Endometrial microvascular endothelial cells (primary cell): ENCODE measurements around the gene B3GNT2. TPM values are rescaled to one million over a fixed set of nuclear protein-coding genes. Genes with fewer than 3 reads are reported as not detected.
"Not testable (repeated sequence)": the region's sequence is repeated elsewhere in the genome, so short reads cannot be mapped to it uniquely, and the experiment has no call there.

ENCODE experiments used
- in situ Hi-C: cut with HindIII; loops from 2 replicates; pipeline ENCODE4 v1.10.0; 2017; ENCODE audit warnings: low sequenced_read_pairs, low pct_unique_long_range_greater_than_20kb; ENCODE audit errors: inconsistent ontology term
- total RNA-seq: library from RNA; depleted of rRNA; stranded (reverse); fragments of >200 nt; gene quantifications from one replicate; pipeline ENCODE4 v1.2.3, GENCODE V29; 2015; ENCODE audit errors: inconsistent ontology term

The B3GNT2 gene
- total RNA-seq, 1 donor from 2014 or later: 33.0 TPM

DNA sequence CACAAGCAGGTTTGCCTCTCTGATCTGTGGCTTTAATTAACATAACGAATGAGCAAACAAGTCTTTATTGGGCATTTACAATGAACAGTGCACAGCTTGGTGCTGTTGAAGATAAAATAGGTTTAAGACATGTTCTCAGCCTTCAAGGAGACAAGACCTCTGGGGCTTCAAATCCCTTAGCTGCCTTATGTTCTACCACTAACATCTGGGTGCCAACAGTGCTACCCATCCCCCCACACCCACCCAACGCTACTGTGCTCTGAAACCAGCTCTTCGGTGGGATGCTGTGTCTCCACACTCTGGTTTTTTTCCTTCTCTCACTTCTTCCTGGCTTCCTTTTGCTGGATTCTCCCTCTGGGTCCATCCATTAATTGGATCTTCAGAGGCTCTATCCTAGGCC, 14.1 kb upstream of the B3GNT2 start:
- in situ Hi-C loops: no loop called here

GRCh38 chr2:62184512-62185230, 11.2 kb upstream of the B3GNT2 start:
- in situ Hi-C loops: no loop called here

GRCh38 chr2:62185475-62186155, 10.3 kb upstream of the B3GNT2 start:
- in situ Hi-C loops: no loop called here

DNA sequence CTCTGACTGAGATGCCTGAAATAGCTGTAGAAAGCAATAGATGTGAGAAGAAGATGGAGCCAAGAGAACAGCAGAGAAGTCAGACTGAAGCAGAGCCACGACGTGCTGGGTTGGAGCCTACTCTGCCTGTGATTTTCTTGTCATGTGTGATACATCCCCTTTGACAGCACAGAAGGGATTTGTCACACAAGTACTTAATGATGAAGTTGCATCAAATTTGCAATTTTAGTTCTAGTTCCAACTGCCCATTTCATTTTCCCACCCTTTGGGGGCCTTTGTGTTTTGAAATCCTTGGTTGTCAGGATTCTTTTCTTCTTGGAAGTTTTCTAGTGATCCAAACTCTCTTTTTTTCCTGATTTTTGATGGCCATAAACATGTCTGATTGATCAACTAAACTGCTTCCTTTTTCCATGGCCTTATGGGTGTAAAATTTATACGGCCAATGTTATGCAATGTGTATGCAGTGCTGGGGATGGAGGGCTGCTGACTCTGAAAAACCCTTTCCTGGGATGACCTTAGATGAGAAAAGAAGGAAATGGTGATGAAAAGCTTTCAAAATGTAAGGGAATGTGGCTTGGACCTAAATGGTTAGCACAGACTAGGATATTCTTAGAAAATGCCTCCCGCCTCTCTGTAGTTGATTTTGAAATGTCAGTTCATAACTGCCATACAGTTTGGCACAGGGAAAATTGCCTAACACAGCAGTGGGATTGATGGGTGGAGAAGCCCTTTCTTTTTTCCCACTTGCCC, 9.6 kb upstream of the B3GNT2 start:
- in situ Hi-C loops: no loop called here

- in situ Hi-C loops: no loop called here
These were observed 8.7 kb upstream of the B3GNT2 start for GRCh38 chr2:62187246-62187645.

DNA sequence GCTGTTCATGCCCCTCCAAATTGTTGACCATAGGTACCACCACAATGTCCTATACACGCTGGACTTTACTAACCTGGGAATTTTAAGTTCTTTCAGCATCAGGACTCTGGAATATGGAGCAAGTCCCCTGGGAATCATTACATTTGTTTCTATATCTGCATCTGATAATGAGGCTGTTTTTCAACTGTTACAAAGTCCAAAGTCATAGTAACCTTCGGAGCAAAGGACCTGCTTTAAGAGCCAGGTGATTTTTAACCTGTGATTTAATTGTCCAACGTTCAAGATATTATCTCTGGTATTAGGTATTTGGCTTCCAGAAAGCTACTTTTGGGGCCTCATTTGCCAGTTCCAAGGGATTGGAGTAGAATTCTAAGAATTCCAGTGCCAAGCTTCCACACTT, 7.5 kb upstream of the B3GNT2 start:
- in situ Hi-C loops: no loop called here

- in situ Hi-C loops: no loop called here
These were observed 6.7 kb upstream of the B3GNT2 start for GRCh38 chr2:62189196-62189595.

GRCh38 chr2:62192811-62193210, 3.1 kb upstream of the B3GNT2 start:
- in situ Hi-C loops: no loop called here

GRCh38 chr2:62194558-62195420, 1.1 kb upstream of the B3GNT2 start:
- in situ Hi-C loops: no loop called here

GRCh38 chr2:62196278-62196901, 475 bp downstream of the B3GNT2 start:
- in situ Hi-C loops: no loop called here

GRCh38 chr2:62197011-62197924, 1.4 kb downstream of the B3GNT2 start:
- in situ Hi-C loops: no loop called here

GRCh38 chr2:62197925-62198633, 2.2 kb downstream of the B3GNT2 start:
- in situ Hi-C loops: no loop called here

DNA sequence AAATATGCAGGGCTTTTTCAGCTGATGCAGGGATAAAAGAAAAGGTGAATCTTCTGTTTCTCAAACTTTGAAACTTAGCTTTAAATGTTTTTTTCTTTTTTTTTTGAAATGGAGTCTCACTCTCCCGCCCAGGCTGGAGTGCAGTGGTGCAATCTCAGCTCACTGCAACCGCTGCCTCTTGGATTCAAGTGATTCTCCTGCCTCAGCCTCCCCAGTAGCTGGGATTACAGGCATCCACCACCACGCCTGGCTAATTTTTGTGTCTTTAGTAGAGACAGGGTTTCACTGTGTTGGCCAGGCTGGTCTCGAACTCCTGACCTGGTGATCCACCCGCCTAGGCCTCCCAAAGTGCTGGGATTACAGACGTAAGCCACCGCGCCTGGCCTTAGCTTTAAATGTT, 2.9 kb downstream of the B3GNT2 start:
- in situ Hi-C loops: not testable (repeated sequence)

- in situ Hi-C loops: no loop called here
These were observed 3.6 kb downstream of the B3GNT2 start for GRCh38 chr2:62199392-62200125.

DNA sequence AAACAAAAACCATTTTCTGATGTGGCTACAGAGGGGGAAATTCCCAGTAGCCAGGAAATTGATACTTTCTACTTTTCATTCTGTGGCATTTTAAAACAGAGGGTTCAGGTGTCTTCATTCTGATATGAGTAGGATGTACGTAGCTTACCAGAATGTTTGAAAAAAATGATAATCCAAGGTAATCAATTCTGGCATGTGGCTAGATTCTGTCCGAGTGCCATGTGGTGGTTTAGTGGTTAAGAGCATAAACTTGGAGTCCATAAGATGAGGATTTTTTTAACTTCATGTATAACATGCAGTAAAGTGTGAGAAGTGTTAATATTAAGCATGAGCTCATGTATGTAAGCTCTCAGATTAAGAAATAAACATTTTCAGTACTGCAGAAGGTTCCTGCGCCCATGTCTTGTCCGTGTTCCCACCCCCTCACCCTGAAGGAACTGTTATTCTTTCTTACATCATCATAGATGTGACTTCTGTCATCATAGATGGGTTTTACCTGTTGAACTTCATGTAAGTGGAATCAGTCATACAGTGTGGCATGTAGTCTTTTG, 4.5 kb downstream of the B3GNT2 start:
- in situ Hi-C loops: no loop called here

- in situ Hi-C loops: no loop called here
These were observed 5.0 kb downstream of the B3GNT2 start for GRCh38 chr2:62200868-62201267.
